ENCODE results near the gene HADHB. TPM values are rescaled to one million over a fixed set of nuclear protein-coding genes. Genes with fewer than 3 reads are reported as not detected.

HADHB gene
- polyA plus RNA-seq, 3 donors = 94.3 to 200 (median 186) TPM

- peaks cover 0 to 1% (median 0%) of the 10 kb centered on the region in 7 donors for H3K9me3 Mint-ChIP-seq
- H3K36me3 Mint-ChIP-seq = peaks cover 0 to 3% of the 10 kb centered on the region in 2 donors
- WGBS (ENCODE audit: insufficient coverage) = 93% methylated on average over 4 of the region's 9 CpGs
- H3K4me1 ChIP-seq (ENCODE audit: control insufficient read depth in 1 of 2, insufficient read depth in 2 of 2, low read length in 2 of 2) = no peaks in the 10 kb centered on the region
- H3K36me3 ChIP-seq (replicated peaks in 1 of 2; ENCODE audit: control insufficient read depth in 1 of 2, insufficient read depth in 2 of 2, low read length in 2 of 2) = no peaks in the 10 kb centered on the region
- H3K27ac Mint-ChIP-seq = no peak overlapping the region
- no peak overlapping the region for H3K9ac ChIP-seq (ENCODE audit: insufficient read depth, low read length, poor library complexity, severe bottlenecking)
- H3K4me3 ChIP-seq (replicated peaks in 1 of 3; ENCODE audit: low read depth in 2 of 3, low read length in 3 of 3) = no peak overlapping the region
- peaks cover 0 to 3% (median 0%) of the 10 kb centered on the region in 3 donors for H3K27me3 Mint-ChIP-seq (ENCODE audit: low read depth in 3 of 3)
- no peaks in the 10 kb centered on the region for H3K27me3 ChIP-seq (ENCODE audit: control insufficient read depth in 2 of 2, insufficient read depth in 2 of 2, low read length in 2 of 2)
- intact Hi-C loops (cut with micrococcal nuclease) = no loop called here
- H3K4me1 Mint-ChIP-seq = no peaks in the 10 kb centered on the region
- no peak overlapping the region for H2AFZ ChIP-seq (ENCODE audit: insufficient read depth, low read depth, low read length, poor library complexity, severe bottlenecking)
- no peak for DNase-seq
- H4K20me1 ChIP-seq (ENCODE audit: insufficient read depth, low read length) = no peaks in the 10 kb centered on the region
- no peak overlapping the region for H3K4me2 ChIP-seq (replicated peaks; ENCODE audit: extremely low read depth, low read length, poor library complexity, severe bottlenecking)
- no peak for TF ChIP-seq CTCF (IDR thresholded peaks at IDR 0.05)
- no peaks in the 10 kb centered on the region for H3K79me2 ChIP-seq (ENCODE audit: insufficient read depth, low read length)
- H3K4me3 Mint-ChIP-seq = no peak overlapping the region
- no peak overlapping the region for H3K27ac ChIP-seq (ENCODE audit: low read depth in 1 of 2, low read length in 2 of 2)
- no peaks in the 10 kb centered on the region for H3K9me3 ChIP-seq (replicated peaks in 1 of 2; ENCODE audit: control insufficient read depth in 1 of 2, insufficient read depth in 1 of 2, low read length in 2 of 2)
Measured at GRCh38 chr2:26312471-26312870, 67.7 kb downstream of the HADHB start.

- no peak overlapping the region for H2AFZ ChIP-seq (ENCODE audit: insufficient read depth, low read depth, low read length, poor library complexity, severe bottlenecking)
- H3K79me2 ChIP-seq (ENCODE audit: insufficient read depth, low read length) = no peaks in the 10 kb centered on the region
- TF ChIP-seq CTCF (IDR thresholded peaks at IDR 0.05) = no peak
- peaks cover 0 to 3% (median 0%) of the 10 kb centered on the region in 3 donors for H3K27me3 Mint-ChIP-seq (ENCODE audit: low read depth in 3 of 3)
- peak overlapping the region in 1 of 7 donors; percentile 39 for H3K27ac Mint-ChIP-seq
- H3K27ac ChIP-seq (ENCODE audit: low read depth in 1 of 2, low read length in 2 of 2) = no peak overlapping the region
- intact Hi-C loops (cut with micrococcal nuclease) = no loop called here
- WGBS (ENCODE audit: insufficient coverage) = 92% methylated on average over 10 of the region's 12 CpGs
- H3K9ac ChIP-seq (ENCODE audit: insufficient read depth, low read length, poor library complexity, severe bottlenecking) = no peak overlapping the region
- H3K4me1 ChIP-seq (ENCODE audit: control insufficient read depth in 1 of 2, insufficient read depth in 2 of 2, low read length in 2 of 2) = no peaks in the 10 kb centered on the region
- no peak overlapping the region for H3K4me2 ChIP-seq (replicated peaks; ENCODE audit: extremely low read depth, low read length, poor library complexity, severe bottlenecking)
- no peaks in the 10 kb centered on the region for H4K20me1 ChIP-seq (ENCODE audit: insufficient read depth, low read length)
- peaks cover 0 to 3% of the 10 kb centered on the region in 2 donors for H3K36me3 Mint-ChIP-seq
- no peak overlapping the region for H3K4me3 Mint-ChIP-seq
- DNase-seq = no peak
- H3K4me3 ChIP-seq (replicated peaks in 1 of 3; ENCODE audit: low read depth in 2 of 3, low read length in 3 of 3) = no peak overlapping the region
- H3K36me3 ChIP-seq (replicated peaks in 1 of 2; ENCODE audit: control insufficient read depth in 1 of 2, insufficient read depth in 2 of 2, low read length in 2 of 2) = no peaks in the 10 kb centered on the region
- H3K9me3 ChIP-seq (replicated peaks in 1 of 2; ENCODE audit: control insufficient read depth in 1 of 2, insufficient read depth in 1 of 2, low read length in 2 of 2) = no peaks in the 10 kb centered on the region
- H3K27me3 ChIP-seq (ENCODE audit: control insufficient read depth in 2 of 2, insufficient read depth in 2 of 2, low read length in 2 of 2) = no peaks in the 10 kb centered on the region
- no peaks in the 10 kb centered on the region for H3K4me1 Mint-ChIP-seq
- peaks cover 0 to 1% (median 0%) of the 10 kb centered on the region in 7 donors for H3K9me3 Mint-ChIP-seq
Measured at GRCh38 chr2:26313446-26313845, 68.7 kb downstream of the HADHB start.

Data from CD14-positive monocyte (primary cell).